ENCODE data around the gene VGLL2.

- no peak for TF ChIP-seq CTCF (conservative IDR thresholded peaks at IDR 0.05; ENCODE audit: low read length)
- no peak for TF ChIP-seq EZH2phosphoT487 (IDR thresholded peaks at IDR 0.05; ENCODE audit: borderline replicate concordance)
Measured at GRCh38 chr6:117311310-117311709, 46.0 kb downstream of the VGLL2 start.

All from Loucy (cell line).